HepG2 (cell line): Measurements from ENCODE around the gene NUDCD2. TPM values are rescaled to one million over a fixed set of nuclear protein-coding genes. Genes with fewer than 3 reads are reported as not detected.

Source experiments
- ATAC-seq: fragments of 200-7000 bp; cut with Tn5 transposase; 3 replicates; pipeline ENCODE4 v1.9.1; 2020; ENCODE audit warnings: mild to moderate bottlenecking, moderate library complexity
- BruUV-seq: library from RNA; stranded (reverse); fragments of 400-500 nt; replicated peaks from 2 replicates; lab custom pipeline; 2021; lab: Mats Ljungman, UMichigan
- CTCF ChIA-PET: fragments of 300-600 bp; formaldehyde crosslinking; extraction: SDS; loops from one replicate; lab custom pipeline; 2021; ENCODE audit warnings: low total read pairs, inconsistent platforms, low intra/inter-chr PET ratio; lab: Yijun Ruan, JAX
- POLR2A ChIA-PET: fragments of 350-600 bp; sonication (Branson Sonifier 250); formaldehyde crosslinking; loops from one replicate; lab custom pipeline; 2020; ENCODE audit warnings: antibody characterized with exemption, inconsistent platforms; lab: Yijun Ruan, JAX
- DNase-seq: peaks from one replicate; pipeline ENCODE4 v3.0.0-alpha.2; 2015; ENCODE audit warnings: low spot score
- FAIRE-seq: peaks from 3 replicates; lab custom pipeline; 2011; peaks lifted over from hg19 to GRCh38; lab: Jason Lieb, UNC
- H2AFZ ChIP-seq: one replicate; pipeline ENCODE4 v1.6.1; 2011; ENCODE audit warnings: low read length, inconsistent platforms
- H3K27ac ChIP-seq: fragments of 300-600 bp; 3 replicates; pipeline ENCODE4 v1.8.0; 2011; ENCODE audit warnings: mixed run types, mild to moderate bottlenecking, mixed read lengths, low read length, inconsistent platforms; ENCODE audit not compliant: insufficient read depth; ENCODE audit errors: extremely low read length
- H3K27me3 ChIP-seq, 2 experiments: fragments of 200-600 bp in 1 of 2; 2 replicates in 1 of 2; 3 replicates in 1 of 2; pipeline versions ENCODE4 v1.6.0 to v1.8.0; 2011; ENCODE audit warnings: low read length in 2 of 2, mild to moderate bottlenecking in 2 of 2, moderate library complexity in 2 of 2, inconsistent platforms in 1 of 2; ENCODE audit not compliant: insufficient read depth in 2 of 2, control insufficient read depth in 1 of 2
- H3K36me3 ChIP-seq, 2 experiments: fragments of 200-600 bp in 1 of 2; replicated peaks in 1 of 2; 2 replicates in 1 of 2; 3 replicates in 1 of 2; pipeline versions ENCODE4 v1.5.1 to v1.8.0; 2011; ENCODE audit warnings: low read length in 2 of 2, inconsistent platforms in 1 of 2; ENCODE audit not compliant: insufficient read depth in 2 of 2, control insufficient read depth in 1 of 2
- H3K4me1 ChIP-seq: 2 replicates; pipeline ENCODE4 v1.5.1; 2012; ENCODE audit warnings: low read length, inconsistent platforms; ENCODE audit not compliant: insufficient read depth
- H3K4me2 ChIP-seq: 2 replicates; pipeline ENCODE4 v1.6.0; 2011; ENCODE audit warnings: low read depth, low read length, inconsistent platforms
- H3K4me3 ChIP-seq, 3 experiments: fragments of 200-600 bp in 1 of 3; sonication (generic), shearing (Covaris generic) in 1 of 3; replicated peaks in 1 of 3; 2 replicates each; pipeline ENCODE4 v1.5.1; 2011 to 2016; ENCODE audit warnings: low read length in 3 of 3, inconsistent platforms in 2 of 3, low read depth in 2 of 3, mild to moderate bottlenecking in 2 of 3, control low read depth in 1 of 3, mixed read lengths in 1 of 3; ENCODE audit not compliant: insufficient read depth in 1 of 3
- H3K79me2 ChIP-seq: one replicate; pipeline ENCODE4 v1.6.1; 2011; ENCODE audit warnings: low read length, inconsistent platforms; ENCODE audit not compliant: insufficient read depth
- H3K9ac ChIP-seq: 2 replicates; pipeline ENCODE4 v1.6.0; 2011; ENCODE audit warnings: mild to moderate bottlenecking, low read depth, low read length, inconsistent platforms; ENCODE audit not compliant: insufficient read depth
- H3K9me3 ChIP-seq: 2 replicates; pipeline ENCODE4 v1.5.1; 2012; ENCODE audit warnings: mild to moderate bottlenecking, low read length
- H4K20me1 ChIP-seq: 2 replicates; pipeline ENCODE4 v1.6.0; 2011; ENCODE audit warnings: inconsistent platforms, mild to moderate bottlenecking, low read length, moderate library complexity; ENCODE audit not compliant: insufficient read depth
- ARHGAP35 ChIP-seq: sonication (generic); formaldehyde crosslinking; IDR thresholded peaks from 2 replicates; pipeline ENCODE4 v1.9.0; 2022; ENCODE audit warnings: mild to moderate bottlenecking, inconsistent platforms, moderate library complexity, missing genetic modification reagents, borderline replicate concordance
- BCL3 ChIP-seq: sonication (generic); formaldehyde crosslinking; IDR thresholded peaks from 2 replicates; pipeline ENCODE4 v1.5.1; 2020; ENCODE audit warnings: mild to moderate bottlenecking, missing genetic modification reagents, moderate library complexity
- CREM ChIP-seq, 2 experiments: sonication (generic) in 1 of 2; formaldehyde crosslinking in 1 of 2; IDR thresholded peaks; 2 replicates each; pipeline versions ENCODE4 v1.4.0 to v1.6.1; 2016 to 2020; ENCODE audit warnings: antibody characterized with exemption in 1 of 2, mild to moderate bottlenecking in 1 of 2, missing genetic modification reagents in 1 of 2
- GTF2F1 ChIP-seq: fragments of 150-350 bp; IDR thresholded peaks from 2 replicates; pipeline ENCODE4 v1.6.1; 2014; ENCODE audit warnings: low read length
- HBP1 ChIP-seq: IDR thresholded peaks from 2 replicates; pipeline ENCODE4 v1.6.1; 2016; ENCODE audit warnings: low read depth, control low read depth
- HMG20B ChIP-seq: conservative IDR thresholded peaks from 2 replicates; pipeline ENCODE4 v1.6.1; 2016; ENCODE audit warnings: missing genetic modification reagents, missing compliant biosample characterization
- HOXA3 ChIP-seq: sonication (generic); formaldehyde crosslinking; IDR thresholded peaks from 2 replicates; pipeline ENCODE4 v1.5.0; 2020; ENCODE audit warnings: missing genetic modification reagents
- KDM2A ChIP-seq: sonication (generic); formaldehyde crosslinking; IDR thresholded peaks from 2 replicates; pipeline ENCODE4 v1.4.0; 2020; ENCODE audit warnings: low read depth, missing genetic modification reagents, borderline replicate concordance
- MED13 ChIP-seq: sonication (generic); formaldehyde crosslinking; IDR thresholded peaks from 2 replicates; pipeline ENCODE4 v1.5.0; 2020; ENCODE audit warnings: missing genetic modification reagents
- NCOA5 ChIP-seq: sonication (generic); formaldehyde crosslinking; IDR thresholded peaks from 2 replicates; pipeline ENCODE4 v1.4.0; 2020; ENCODE audit warnings: missing genetic modification reagents
- SIX1 ChIP-seq: sonication (generic); formaldehyde crosslinking; IDR thresholded peaks from 2 replicates; pipeline ENCODE4 v1.4.0; 2020; ENCODE audit warnings: missing genetic modification reagents, borderline replicate concordance
- SMC3 ChIP-seq: IDR thresholded peaks from 2 replicates; pipeline ENCODE4 v1.6.1; 2011; ENCODE audit warnings: low read length, improper control_type of control experiment
- SUZ12 ChIP-seq: fragments of 150-350 bp; IDR thresholded peaks from 2 replicates; pipeline ENCODE4 v1.6.1; 2014; ENCODE audit warnings: low read depth, low read length
- TARDBP ChIP-seq: sonication (generic); formaldehyde crosslinking; IDR thresholded peaks from 2 replicates; pipeline ENCODE4 v1.8.0; 2022; ENCODE audit warnings: mild to moderate bottlenecking, missing genetic modification reagents
- ZKSCAN8 ChIP-seq: IDR thresholded peaks from 2 replicates; pipeline ENCODE4 v1.6.1; 2016; ENCODE audit warnings: borderline replicate concordance, missing genetic modification reagents, missing compliant biosample characterization
- ZNF616 ChIP-seq: sonication (generic); formaldehyde crosslinking; IDR thresholded peaks from 2 replicates; pipeline ENCODE4 v1.5.0; 2020; ENCODE audit warnings: low read depth, mild to moderate bottlenecking, missing genetic modification reagents
- ZNF768 ChIP-seq: sonication (generic); formaldehyde crosslinking; IDR thresholded peaks from 2 replicates; pipeline ENCODE4 v1.4.0; 2020; ENCODE audit warnings: missing genetic modification reagents
- WGBS: methylation state at CpG from one replicate; pipeline ENCODE4 v1.1.6; 2017; ENCODE audit warnings: low lambda C conversion rate; 5-methylcytosine and 5-hydroxymethylcytosine counted together
- in situ Hi-C: cut with HindIII; loops from 2 replicates; pipeline ENCODE4 v1.10.0; 2017; ENCODE audit warnings: low pct_unique_long_range_greater_than_20kb; ENCODE audit not compliant: extremely low pct_ligation_motif_present
- intact Hi-C: fragments of 100-400 bp; cut with micrococcal nuclease; formaldehyde crosslinking; loops from one replicate; pipeline ENCODE4 v1.10.0; 2022; ENCODE audit not compliant: unreplicated experiment
- polyA plus RNA-seq, 8 experiments: library from polyadenylated mRNA; depleted of rRNA in 3 of 8; stranded (reverse) in 7 of 8; unstranded in 1 of 8; fragments of >200 nt; fragmentation: Illumina TruSeq in 4 of 8; extraction: Trizol in 4 of 8; gene quantifications; 2 replicates each; pipeline versions ENCODE4 v1.2.1 to v1.2.3, GENCODE V29; 2011 to 2016; ENCODE audit warnings: low read depth in 4 of 8, missing spikeins in 1 of 8, mixed read lengths in 1 of 8; ENCODE audit not compliant: insufficient read depth in 1 of 8
- total RNA-seq, 5 experiments: library from RNA; depleted of rRNA; stranded (reverse); fragments of >200 nt; fragmentation: Illumina TruSeq; extraction: Trizol; gene quantifications; 2 replicates each; pipeline ENCODE4 v1.2.3, GENCODE V29; 2016; ENCODE audit warnings: low read depth in 1 of 5

The NUDCD2 gene
- total and polyA plus RNA-seq, 2 of the 13 experiments (the other 11 are each of a cell fraction or from before 2014, with no cell fraction given) = 14.8 to 39.2 TPM

DNA sequence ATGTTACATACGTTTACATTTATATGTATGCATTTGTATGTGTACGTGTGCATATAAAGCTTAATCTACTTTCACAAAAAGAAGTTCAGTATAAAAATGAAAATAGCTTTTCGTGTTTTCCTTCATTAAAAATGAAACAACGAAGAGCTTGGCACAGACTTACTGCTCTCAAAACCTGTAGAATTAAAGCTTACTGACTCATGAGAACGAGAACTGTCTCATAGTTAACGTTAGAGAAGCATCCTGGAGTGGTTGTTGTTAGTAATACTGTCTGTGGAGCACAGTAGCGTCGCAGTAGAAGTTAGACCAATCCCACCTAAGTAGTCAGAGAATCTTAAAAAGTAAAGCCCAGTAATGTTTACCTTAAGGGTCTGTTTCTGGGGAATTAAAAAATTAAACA, 46.8 kb upstream of the NUDCD2 start:
- H3K27me3 ChIP-seq = no peaks in the 10 kb centered on the region; a peak in 1 of 5 replicates
- 6% methylated on average over 8 of the region's 8 CpGs for WGBS
- no peaks in the 10 kb centered on the region for H3K36me3 ChIP-seq
- no peaks in the 10 kb centered on the region for H3K9me3 ChIP-seq
- DNase-seq (no peak), ATAC-seq (no peak), FAIRE-seq (no peak)
- no TSS peak for BruUV-seq
- ChIA-PET CTCF (no interaction called here), POLR2A (interaction anchor here (0.9 to 1.1 kb wide), 4 partner anchors 23 to 69 kb away, joined by 3 to 7 read pairs (median 4); partner anchors contain the start of genes CCNG1, HMMR and NUDCD2)
- TF ChIP-seq HBP1 (CRISPR knock-in tag) (0 out of 2 replicates have a peak, but pooled peaks have one; percentile 0), GTF2F1 (no peak), CREM (IDR thresholded peaks at IDR 0.05) (no peak), CREM (CRISPR knock-in tag; IDR thresholded peaks at IDR 0.05) (no peak), SUZ12 (no peak)
- in situ Hi-C loops (no loop called here), intact Hi-C loops (no loop called here)
- peak overlapping the region; percentile 92 for H3K27ac ChIP-seq
- no peak overlapping the region for H2AFZ ChIP-seq
- H3K4me1 ChIP-seq = peaks cover 41% of the 10 kb centered on the region
- H3K9ac ChIP-seq = peak overlapping the region; percentile 85
- H3K4me3 ChIP-seq = peak overlapping the region; percentile 64 to 99 (median 74)
- no peaks in the 10 kb centered on the region for H4K20me1 ChIP-seq
- H3K79me2 ChIP-seq = peaks cover 51% of the 10 kb centered on the region
- H3K4me2 ChIP-seq = peak overlapping the region; percentile 83

- ATAC-seq (no peak), DNase-seq (no peak), FAIRE-seq (no peak)
- intact Hi-C loops = no loop called here
- peaks cover 41% of the 10 kb centered on the region for H3K4me1 ChIP-seq
- ChIA-PET CTCF (no interaction called here), POLR2A (interaction anchor here (0.9 to 1.5 kb wide), 7 partner anchors 17 to 73 kb away, joined by 3 to 37 read pairs (median 4); partner anchors contain the start of genes CCNG1, HMMR and NUDCD2)
- in situ Hi-C loops = no loop called here
- no peaks in the 10 kb centered on the region for H4K20me1 ChIP-seq
- H3K9me3 ChIP-seq = no peaks in the 10 kb centered on the region
- peak overlapping the region; percentile 85 for H3K9ac ChIP-seq
- H3K4me2 ChIP-seq = peak overlapping the region; percentile 83
- H3K27ac ChIP-seq = peak overlapping the region; percentile 92
- peak overlapping the region; percentile 64 to 99 (median 74) for H3K4me3 ChIP-seq
- WGBS = 0% methylated on average over 8 of the region's 9 CpGs
- no peaks in the 10 kb centered on the region; a peak in 1 of 5 replicates for H3K27me3 ChIP-seq
- peaks cover 51% of the 10 kb centered on the region for H3K79me2 ChIP-seq
- BruUV-seq = TSS peak; percentile 69
- no peaks in the 10 kb centered on the region for H3K36me3 ChIP-seq
- no peak overlapping the region for H2AFZ ChIP-seq
- 0 out of 2 replicates have a peak, but pooled peaks have one; percentile 4 for TF ChIP-seq SIX1 (CRISPR knock-in tag)
- no peak for TF ChIP-seq KDM2A (CRISPR knock-in tag)
- 0 out of 2 replicates have a peak, but pooled peaks have one; percentile 5 for TF ChIP-seq ZKSCAN8 (CRISPR knock-in tag)
- no peak for TF ChIP-seq BCL3 (CRISPR knock-in tag)
- TF ChIP-seq ARHGAP35 (CRISPR knock-in tag) = no peak
- TF ChIP-seq MED13 (CRISPR knock-in tag) = no peak
- TF ChIP-seq ZNF616 (CRISPR knock-in tag) = no peak
- TF ChIP-seq HOXA3 (CRISPR knock-in tag) = no peak
- no peak for TF ChIP-seq ZNF768 (CRISPR knock-in tag)
- 0 out of 2 replicates have a peak, but pooled peaks have one; percentile 2 for TF ChIP-seq HMG20B (CRISPR knock-in tag)
- TF ChIP-seq SMC3 = no peak
- no peak for TF ChIP-seq TARDBP
- no peak for TF ChIP-seq NCOA5
Measured at GRCh38 chr5:163506095-163506457, 46.2 kb upstream of the NUDCD2 start.
